HG03342 (cell line): ENCODE results near the gene OR2Z1.

Source experiments
- ATAC-seq: cut with Tn5 transposase; IDR thresholded peaks from one replicate; pipeline ENCODE4 v1.9.1; 2021; ENCODE audit warnings: mild to moderate bottlenecking, moderate library complexity; ENCODE audit not compliant: unreplicated experiment

Gene OR2Z1

GRCh38 chr19:8721334-8721733 lies at the start of gene OR2Z1:
TSS of gene OR2Z1 (plus strand) at chr19:8721634. CDS start at chr19:8731029, 9,395 bp downstream.
- ATAC-seq, result no peak

DNA sequence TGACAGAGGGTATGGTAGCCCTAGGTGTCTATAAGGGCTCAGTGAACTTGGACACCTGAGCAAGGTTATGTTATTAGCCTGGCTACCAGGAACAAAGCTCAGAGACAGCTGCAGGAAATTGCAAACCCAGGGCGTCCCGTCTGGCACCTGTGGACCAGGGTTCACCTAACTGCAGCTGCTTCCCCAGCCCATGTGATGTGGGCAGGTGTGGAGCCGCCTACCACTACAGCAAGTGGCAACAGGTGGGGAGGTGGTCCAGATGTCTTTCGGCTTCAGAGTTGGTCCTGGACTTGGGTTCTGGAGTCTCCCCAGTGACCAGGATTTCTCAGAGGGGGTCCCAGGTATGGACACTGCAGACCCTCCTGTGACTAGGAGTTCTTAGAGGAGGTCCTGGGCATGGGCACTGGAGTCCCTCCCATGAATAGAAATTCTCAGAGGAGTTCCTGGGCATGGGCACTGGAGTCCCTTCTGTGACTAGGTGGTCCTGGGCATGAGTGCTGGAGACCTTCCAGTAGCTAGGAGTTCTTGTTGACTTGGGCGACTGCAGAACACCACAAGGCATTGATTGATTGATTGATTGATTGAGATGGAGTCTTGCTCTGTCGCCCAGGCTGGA lies 48.0 kb upstream of the OR2Z1 start:
- ATAC-seq, result no peak

DNA sequence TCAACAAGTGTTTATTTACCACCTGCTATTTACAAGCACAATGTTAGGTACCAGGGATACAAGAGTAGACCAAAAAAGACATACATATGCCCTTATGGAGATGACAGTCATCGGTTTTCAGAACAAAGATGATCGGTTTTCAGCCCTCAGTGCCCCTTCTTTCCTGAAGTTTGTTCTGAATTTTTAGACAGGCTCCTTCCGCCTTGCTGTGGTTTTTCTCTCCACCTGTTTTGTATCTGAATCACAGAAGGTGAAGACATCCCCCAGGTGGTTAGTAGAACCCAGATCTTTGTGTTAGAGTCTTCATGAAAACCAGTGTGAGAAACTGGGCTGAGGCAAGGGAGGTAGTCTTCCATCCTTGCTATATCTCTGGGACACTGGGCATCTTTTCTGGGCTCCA lies 46.4 kb upstream of the OR2Z1 start:
- ATAC-seq, result no peak

DNA sequence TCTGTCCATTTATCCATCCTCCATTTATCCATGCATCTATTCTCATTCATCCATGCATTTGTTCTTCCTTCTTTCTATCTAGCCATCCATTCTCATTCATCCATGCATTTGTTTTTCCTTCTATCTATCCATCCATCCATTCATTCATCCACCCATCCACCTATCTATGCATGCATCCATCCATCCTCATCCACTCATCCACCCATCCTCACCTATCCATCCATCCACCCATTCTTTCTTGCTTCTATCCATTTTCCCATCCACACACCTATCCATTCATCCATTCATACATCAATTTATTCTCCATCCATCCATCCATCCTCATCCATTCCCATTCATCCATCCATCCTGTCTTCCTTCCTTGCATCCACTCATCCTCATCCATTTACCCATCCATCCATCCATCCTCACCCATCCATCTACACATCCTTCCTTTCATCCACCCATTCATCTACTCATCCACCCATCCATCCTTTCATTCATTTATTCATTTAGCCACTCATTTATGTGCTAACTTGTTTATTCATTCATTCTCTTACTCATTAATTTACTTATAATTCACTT lies 43.1 kb upstream of the OR2Z1 start:
- no peak for ATAC-seq

DNA sequence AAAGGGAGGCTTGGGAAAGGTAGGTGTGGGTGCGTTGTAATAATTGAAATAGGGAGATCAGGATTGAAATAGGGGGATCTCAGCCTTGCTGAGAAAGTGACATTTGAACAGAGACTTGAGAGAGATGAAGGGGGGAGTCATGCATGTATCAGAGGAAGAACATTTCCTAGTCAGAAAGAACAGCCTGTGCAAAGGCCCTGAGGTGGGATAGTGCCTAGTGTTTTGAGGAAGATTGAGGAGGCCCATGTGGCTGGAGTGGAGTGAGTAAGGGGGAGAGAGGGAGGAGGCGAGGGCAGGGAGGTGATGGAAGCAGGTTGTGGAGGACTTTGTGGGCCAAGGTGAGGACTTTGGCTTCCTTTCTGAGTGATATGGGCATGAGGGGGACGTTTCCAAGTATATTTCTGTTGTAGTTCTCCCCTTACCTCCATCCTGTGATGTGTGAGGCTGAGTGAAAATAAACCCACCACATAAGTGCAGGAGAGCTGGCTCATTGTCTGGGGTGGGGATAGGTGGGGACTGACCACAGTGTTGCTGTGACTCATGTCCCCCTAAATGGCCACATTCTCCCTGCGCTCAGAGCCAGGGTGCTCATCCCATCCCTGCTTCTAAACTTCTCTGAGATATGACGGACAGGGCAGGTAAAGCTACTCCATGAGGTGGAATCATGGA lies 40.6 kb upstream of the OR2Z1 start:
- no peak for ATAC-seq

DNA sequence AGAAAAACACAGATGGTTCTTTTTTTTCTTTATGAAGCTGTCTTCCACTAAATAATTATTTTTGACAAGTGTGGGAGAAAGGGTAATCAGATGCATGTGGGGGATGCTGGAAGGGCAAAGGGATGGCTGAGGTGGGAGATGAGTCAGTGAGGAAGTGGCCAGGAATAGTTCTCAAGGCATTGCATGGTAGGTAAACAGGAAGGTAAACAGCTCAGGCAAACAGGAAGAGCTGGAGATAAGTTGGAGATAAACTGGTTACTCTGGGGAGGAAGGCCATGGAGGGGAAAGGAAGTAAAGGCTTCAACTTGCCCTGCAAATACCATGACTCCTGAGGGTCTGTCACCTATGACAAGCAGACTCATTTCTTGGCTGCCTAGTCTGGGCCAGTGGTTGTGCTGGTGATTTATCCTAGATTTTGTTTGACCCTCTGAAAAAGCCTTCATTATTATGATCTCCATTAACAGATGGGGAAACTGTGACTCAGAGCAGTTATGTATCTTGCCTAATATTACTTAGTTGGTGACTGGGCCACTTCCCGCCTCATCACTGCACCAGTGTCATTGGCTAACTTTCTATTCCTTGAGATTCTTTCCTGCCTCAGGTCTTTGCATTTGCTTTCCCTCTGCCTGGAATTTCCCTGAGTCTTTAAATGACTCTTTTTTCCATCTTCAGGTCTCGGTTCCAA lies 39.9 kb upstream of the OR2Z1 start:
- no peak for ATAC-seq

- no peak for ATAC-seq
These were observed 39.0 kb upstream of the OR2Z1 start for GRCh38 chr19:8682472-8682871.

- no peak for ATAC-seq
These were observed 38.5 kb upstream of the OR2Z1 start for GRCh38 chr19:8682931-8683330.

DNA sequence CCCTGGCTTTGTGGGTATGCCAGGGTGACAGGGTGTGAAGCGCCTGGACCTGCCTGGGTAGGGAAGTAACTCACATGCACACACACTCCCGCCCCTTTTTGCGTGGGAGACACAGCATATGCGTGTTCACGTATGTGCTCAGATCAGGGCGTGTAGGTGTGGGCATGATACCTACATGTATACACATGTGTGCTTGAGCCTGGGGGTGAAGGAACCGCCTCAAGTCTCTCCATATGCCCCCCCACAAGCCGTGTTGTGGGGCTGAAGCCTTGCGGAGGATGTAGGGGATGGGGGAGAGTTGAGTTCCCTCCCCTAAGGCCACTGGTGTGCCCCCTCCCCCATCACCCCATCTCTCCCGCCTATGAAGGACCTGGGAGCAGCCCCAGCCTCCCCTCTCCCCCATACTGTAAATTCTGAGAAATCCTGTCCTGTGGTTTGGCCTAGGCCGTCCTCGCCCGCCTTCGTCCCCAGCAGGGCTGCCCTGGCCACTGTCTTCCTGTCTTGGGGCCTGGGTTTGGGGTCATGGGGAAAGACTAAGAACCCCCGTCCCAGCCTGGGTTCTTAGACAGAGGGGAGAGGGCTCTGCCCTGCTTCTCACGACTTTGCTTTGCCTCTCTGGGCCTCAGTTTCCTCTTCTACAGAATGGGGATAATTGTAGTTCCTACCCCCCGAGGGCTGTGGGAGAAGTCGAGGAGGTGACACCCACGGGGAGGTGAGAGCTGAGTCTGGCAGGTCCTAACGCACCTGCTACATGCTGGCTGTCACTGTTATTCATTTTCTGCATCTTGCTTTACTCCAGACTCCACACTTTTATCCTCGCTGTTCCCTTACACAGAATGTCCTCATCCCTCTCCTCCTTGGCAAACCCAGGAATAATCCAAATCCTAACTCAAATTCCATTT lies 37.2 kb upstream of the OR2Z1 start:
- ATAC-seq, result no peak

GRCh38 chr19:8686549-8686948 lies 34.9 kb upstream of the OR2Z1 start:
- no peak for ATAC-seq

GRCh38 chr19:8688930-8689329 lies 32.5 kb upstream of the OR2Z1 start:
- ATAC-seq, result no peak

GRCh38 chr19:8690753-8691539 lies 30.5 kb upstream of the OR2Z1 start:
- ATAC-seq, result no peak

DNA sequence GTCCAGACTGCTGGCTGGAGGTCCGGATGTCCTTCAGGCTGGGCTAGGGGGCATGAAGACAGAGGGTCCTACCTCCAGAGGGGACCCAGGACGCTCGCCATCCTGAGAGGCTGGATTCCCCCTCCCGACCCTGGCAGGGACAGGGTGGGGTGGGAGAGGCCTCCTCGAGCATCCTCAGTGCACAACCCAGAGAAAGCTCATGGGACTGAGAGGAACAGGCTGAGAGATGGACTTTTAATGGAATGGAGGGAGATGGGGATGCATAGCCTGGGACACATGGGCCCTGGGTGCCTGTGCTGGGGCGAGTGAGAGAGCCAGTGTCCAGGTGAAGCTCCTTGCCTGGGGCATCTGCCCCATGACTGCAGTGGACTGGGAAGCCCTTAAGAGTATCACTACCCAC lies 25.9 kb upstream of the OR2Z1 start:
- ATAC-seq, result no peak

- ATAC-seq, result no peak
These were observed 25.5 kb upstream of the OR2Z1 start for GRCh38 chr19:8695911-8696310.

GRCh38 chr19:8696993-8697392 lies 24.4 kb upstream of the OR2Z1 start:
- ATAC-seq, result no peak

- ATAC-seq, result no peak
These were observed 23.6 kb upstream of the OR2Z1 start for GRCh38 chr19:8697671-8698432.

- no peak for ATAC-seq
These were observed 22.9 kb upstream of the OR2Z1 start, which contains the start of gene ACTL9 for GRCh38 chr19:8698433-8699063. TSS of gene ACTL9 (minus strand) at chr19:8698795. CDS start at chr19:8698701, 94 bp downstream.

DNA sequence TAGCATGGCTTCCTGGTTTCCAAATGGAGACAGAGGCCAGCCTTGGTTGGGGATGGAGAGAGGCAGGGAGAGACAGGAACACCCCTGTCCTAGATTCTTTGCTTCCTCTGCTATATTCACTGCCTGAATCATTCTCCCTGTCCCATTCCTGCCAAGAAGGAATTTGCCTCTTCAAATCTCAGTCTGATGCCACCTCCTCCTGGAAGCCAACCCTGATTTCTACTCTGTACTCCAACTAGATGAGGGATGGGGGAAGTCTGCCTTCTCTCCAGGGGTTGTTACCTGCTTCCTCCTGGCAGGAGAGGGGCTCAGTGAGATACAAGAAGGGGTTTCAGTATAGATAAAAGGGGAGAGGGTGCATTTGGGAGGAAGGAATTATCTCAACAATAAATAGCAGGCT lies 21.5 kb upstream of the OR2Z1 start:
- ATAC-seq, result no peak

- ATAC-seq, result no peak
These were observed 20.5 kb upstream of the OR2Z1 start for GRCh38 chr19:8700956-8701355.
